Calu3 (cell line): ENCODE measurements around the gene ACR. TPM values are rescaled to one million over a fixed set of nuclear protein-coding genes. Genes with fewer than 3 reads are reported as not detected.

Source experiments
- BruUV-seq: library from RNA; stranded (reverse); fragments of 400-500 nt; replicated peaks from 2 replicates; lab custom pipeline; 2021; lab: Mats Ljungman, UMichigan
- CTCF ChIA-PET: fragments of 300-600 bp; sonication (Branson Sonifier 250); formaldehyde crosslinking; loops from one replicate; lab custom pipeline; 2022; ENCODE audit warnings: antibody characterized with exemption; lab: Charles Lee
- DNase-seq: peaks from one replicate; pipeline ENCODE4 v3.0.0; 2022
- H3K27ac Mint-ChIP-seq: one replicate; pipeline ENCODE4 v1.8.0; 2022; ENCODE audit warnings: mixed read lengths; ENCODE audit not compliant: unreplicated experiment
- H3K27me3 Mint-ChIP-seq: one replicate; pipeline ENCODE4 v1.8.0; 2022; ENCODE audit warnings: mixed read lengths; ENCODE audit not compliant: unreplicated experiment
- H3K36me3 Mint-ChIP-seq: one replicate; pipeline ENCODE4 v1.8.0; 2022; ENCODE audit warnings: mild to moderate bottlenecking, moderate library complexity, mixed read lengths; ENCODE audit not compliant: insufficient read depth, unreplicated experiment
- H3K4me1 Mint-ChIP-seq: one replicate; pipeline ENCODE4 v1.8.0; 2022; ENCODE audit warnings: mild to moderate bottlenecking, low read depth, mixed read lengths; ENCODE audit not compliant: unreplicated experiment
- H3K4me3 Mint-ChIP-seq: one replicate; pipeline ENCODE4 v1.8.0; 2022; ENCODE audit warnings: mild to moderate bottlenecking, low read depth, moderate library complexity, mixed read lengths; ENCODE audit not compliant: unreplicated experiment
- H3K9me3 Mint-ChIP-seq: one replicate; pipeline ENCODE4 v1.8.0; 2022; ENCODE audit warnings: low read depth, mixed read lengths; ENCODE audit not compliant: unreplicated experiment
- intact Hi-C: fragments of 100-400 bp; cut with micrococcal nuclease; formaldehyde crosslinking; loops from one replicate; pipeline ENCODE4 v1.10.0; 2022; ENCODE audit not compliant: unreplicated experiment
- total RNA-seq: library from RNA; stranded (reverse); gene quantifications from 2 replicates; pipeline ENCODE4 v1.2.3, GENCODE V29; 2022
- TF ChIP-seq, protein P1 (sequence below): fragments of 200-600 bp; IDR thresholded peaks from one replicate; pipeline ENCODE4 v1.8.0; 2022; ENCODE audit warnings: antibody characterized with exemption; ENCODE audit not compliant: unreplicated experiment

Gene ACR
- total RNA-seq, 1 experiment from 2014 or later, result not detected

DNA sequence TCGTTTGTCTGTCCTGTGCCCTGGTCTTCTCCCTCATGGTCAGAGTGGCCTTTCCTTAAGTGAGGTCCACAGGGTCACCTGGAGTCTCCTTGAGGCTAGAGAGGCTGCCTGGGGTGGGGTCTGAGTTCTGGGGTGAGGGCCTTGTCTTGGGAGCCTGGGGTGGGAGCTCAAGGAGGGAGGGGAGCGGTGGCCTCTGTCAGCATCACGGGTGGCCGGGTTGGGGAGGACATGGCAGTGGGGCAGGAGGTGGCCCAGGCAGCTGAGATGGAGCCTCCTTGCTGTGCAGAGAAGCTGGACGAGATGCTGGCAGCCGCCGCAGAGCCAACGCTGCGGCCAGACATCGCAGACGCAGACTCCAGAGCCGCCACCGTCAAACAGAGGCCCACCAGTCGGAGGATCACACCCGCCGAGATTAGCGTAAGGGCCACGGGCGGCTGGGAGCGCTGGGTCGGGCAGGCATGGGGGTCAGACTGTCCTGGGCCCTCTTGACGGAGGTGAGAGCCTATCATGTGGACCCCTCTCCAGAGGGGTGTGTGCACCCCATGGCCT lies 23.3 kb upstream of the ACR start:
- Mint-ChIP-seq H3K9me3 (no peaks in the 10 kb centered on the region), H3K27ac (no peak overlapping the region), H3K36me3 (no peaks in the 10 kb centered on the region), H3K4me3 (no peak overlapping the region), H3K4me1 (no peaks in the 10 kb centered on the region), H3K27me3 (peaks cover 81% of the 10 kb centered on the region)
- intact Hi-C loops, result no loop called here
- TF ChIP-seq, protein P1, sequence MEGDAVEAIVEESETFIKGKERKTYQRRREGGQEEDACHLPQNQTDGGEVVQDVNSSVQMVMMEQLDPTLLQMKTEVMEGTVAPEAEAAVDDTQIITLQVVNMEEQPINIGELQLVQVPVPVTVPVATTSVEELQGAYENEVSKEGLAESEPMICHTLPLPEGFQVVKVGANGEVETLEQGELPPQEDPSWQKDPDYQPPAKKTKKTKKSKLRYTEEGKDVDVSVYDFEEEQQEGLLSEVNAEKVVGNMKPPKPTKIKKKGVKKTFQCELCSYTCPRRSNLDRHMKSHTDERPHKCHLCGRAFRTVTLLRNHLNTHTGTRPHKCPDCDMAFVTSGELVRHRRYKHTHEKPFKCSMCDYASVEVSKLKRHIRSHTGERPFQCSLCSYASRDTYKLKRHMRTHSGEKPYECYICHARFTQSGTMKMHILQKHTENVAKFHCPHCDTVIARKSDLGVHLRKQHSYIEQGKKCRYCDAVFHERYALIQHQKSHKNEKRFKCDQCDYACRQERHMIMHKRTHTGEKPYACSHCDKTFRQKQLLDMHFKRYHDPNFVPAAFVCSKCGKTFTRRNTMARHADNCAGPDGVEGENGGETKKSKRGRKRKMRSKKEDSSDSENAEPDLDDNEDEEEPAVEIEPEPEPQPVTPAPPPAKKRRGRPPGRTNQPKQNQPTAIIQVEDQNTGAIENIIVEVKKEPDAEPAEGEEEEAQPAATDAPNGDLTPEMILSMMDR, result no peak
- no peak for DNase-seq
- no TSS peak for BruUV-seq
- CTCF ChIA-PET, result no interaction called here

DNA sequence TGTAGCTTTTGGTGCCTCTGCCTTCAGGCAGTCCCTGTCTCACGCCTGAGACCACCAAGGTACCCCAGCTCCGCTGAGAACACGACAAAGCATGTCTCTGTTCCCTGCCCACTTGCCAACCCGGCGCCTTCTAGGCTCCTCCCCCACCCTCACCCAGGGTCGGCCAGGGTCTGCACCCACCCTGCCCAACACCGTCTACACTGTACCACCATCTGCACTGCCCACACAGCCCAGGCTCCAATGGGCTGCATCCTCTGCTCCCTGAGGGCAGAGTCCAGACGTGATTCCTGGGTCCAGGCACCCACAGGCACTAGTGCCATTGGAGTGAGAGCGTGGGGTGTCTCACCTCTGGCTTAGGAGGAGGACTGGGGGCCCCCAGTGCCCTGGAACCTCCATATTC lies 22.8 kb upstream of the ACR start:
- H3K4me3 Mint-ChIP-seq, result no peak overlapping the region
- BruUV-seq, result no TSS peak
- H3K27ac Mint-ChIP-seq, result no peak overlapping the region
- intact Hi-C loops, result no loop called here
- no peaks in the 10 kb centered on the region for H3K36me3 Mint-ChIP-seq
- DNase-seq, result no peak
- peaks cover 77% of the 10 kb centered on the region for H3K27me3 Mint-ChIP-seq
- CTCF ChIA-PET, result interaction anchor here (0.6 kb wide), 1 partner anchor 356 kb away, joined by 4 read pairs; no protein-coding TSS in a partner anchor
- no peaks in the 10 kb centered on the region for H3K9me3 Mint-ChIP-seq
- H3K4me1 Mint-ChIP-seq, result no peaks in the 10 kb centered on the region
- TF ChIP-seq, protein P1, result no peak

DNA sequence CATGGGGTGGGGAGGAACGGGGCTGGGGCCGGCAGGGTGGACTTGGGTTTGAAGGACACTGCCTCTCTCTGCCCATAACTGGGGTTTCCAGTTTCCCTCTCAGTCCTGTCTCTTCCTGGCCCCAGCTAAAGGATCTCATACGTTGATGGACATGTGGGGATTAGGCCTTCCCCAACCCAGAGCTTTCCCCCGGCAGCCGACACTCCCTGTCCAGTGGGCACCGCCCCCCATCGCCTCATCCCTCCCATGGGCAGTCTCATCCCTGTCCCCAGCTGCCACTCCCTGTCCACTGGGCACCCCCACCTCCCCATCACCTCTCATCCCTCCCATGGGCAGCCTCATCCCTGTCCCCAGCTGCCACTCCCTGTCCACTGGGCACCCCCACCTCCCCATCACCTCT lies 22.2 kb upstream of the ACR start:
- CTCF ChIA-PET, result interaction anchor here (0.6 kb wide), 1 partner anchor 356 kb away, joined by 4 read pairs; no protein-coding TSS in a partner anchor
- Mint-ChIP-seq H3K4me3 (no peak overlapping the region), H3K9me3 (no peaks in the 10 kb centered on the region), H3K27me3 (peaks cover 72% of the 10 kb centered on the region), H3K36me3 (no peaks in the 10 kb centered on the region), H3K4me1 (no peaks in the 10 kb centered on the region), H3K27ac (no peak overlapping the region)
- intact Hi-C loops, result no loop called here
- no peak for DNase-seq
- no TSS peak for BruUV-seq
- TF ChIP-seq, protein P1, result no peak

DNA sequence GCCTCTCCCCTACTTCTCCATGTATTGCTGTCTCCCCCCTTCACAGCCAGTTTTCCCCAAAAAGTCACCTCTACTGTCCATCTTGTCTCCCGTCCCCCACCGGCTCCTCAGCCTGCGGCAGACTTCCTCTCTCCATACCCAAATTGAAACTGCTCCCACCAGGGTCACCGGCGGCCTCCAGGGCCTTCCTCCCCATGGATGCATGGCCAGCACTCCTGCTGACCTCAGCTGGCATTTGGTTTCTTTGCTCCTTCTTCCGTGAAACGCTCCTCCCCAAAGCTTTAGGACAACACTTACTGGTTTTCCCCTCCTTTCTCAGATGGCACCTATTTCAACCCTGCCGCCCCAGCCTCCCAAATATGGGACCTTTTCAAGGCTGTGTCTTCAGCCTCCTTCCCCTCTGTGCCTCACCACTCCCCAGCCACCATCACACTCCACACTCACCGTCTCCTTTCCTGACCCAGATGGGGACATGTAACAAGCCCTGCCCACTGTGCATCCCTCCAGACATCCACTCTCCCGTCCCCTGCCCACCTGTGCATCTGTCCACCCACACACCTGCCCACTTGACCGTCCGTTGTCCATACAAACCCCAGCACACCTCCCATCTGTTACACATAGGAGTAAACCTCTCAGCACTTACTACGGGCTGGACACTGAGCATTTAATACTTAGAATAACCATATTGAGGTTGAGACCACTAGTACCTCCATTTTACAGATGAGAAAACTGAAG lies 21.5 kb upstream of the ACR start:
- intact Hi-C loops, result no loop called here
- Mint-ChIP-seq H3K27ac (no peak overlapping the region), H3K9me3 (no peaks in the 10 kb centered on the region), H3K27me3 (peaks cover 65% of the 10 kb centered on the region), H3K4me3 (no peak overlapping the region), H3K36me3 (no peaks in the 10 kb centered on the region), H3K4me1 (no peaks in the 10 kb centered on the region)
- TF ChIP-seq, protein P1, result no peak
- no TSS peak for BruUV-seq
- DNase-seq, result no peak
- CTCF ChIA-PET, result no interaction called here
